Urinary bladder (tissue), 4 donors: Measurements from ENCODE around the gene PLCL2. TPM values are rescaled to one million over a fixed set of nuclear protein-coding genes. Genes with fewer than 3 reads are reported as not detected.
"Not testable (repeated sequence)": the region's sequence is repeated elsewhere in the genome, so short reads cannot be mapped to it uniquely, and the experiment has no call there.

Source experiments
- DNase-seq: peaks from one replicate; pipeline ENCODE4 v3.0.0-alpha.2; 2015; ENCODE audit errors: extremely low spot score
- H3K27ac ChIP-seq: one replicate; pipeline ENCODE4 v1.5.1; 2013; ENCODE audit warnings: low read depth, mild to moderate bottlenecking, moderate library complexity
- H3K36me3 ChIP-seq: one replicate; pipeline ENCODE4 v1.6.1; 2013; ENCODE audit warnings: mild to moderate bottlenecking, moderate library complexity; ENCODE audit not compliant: insufficient read depth
- H3K4me1 ChIP-seq: one replicate; pipeline ENCODE4 v1.6.1; 2013; ENCODE audit warnings: mild to moderate bottlenecking, moderate library complexity; ENCODE audit not compliant: insufficient read depth
- H3K4me3 ChIP-seq: one replicate; pipeline ENCODE4 v1.5.1; 2013; ENCODE audit warnings: low read depth, low read length
- WGBS: extraction: QIAGEN DNeasy Blood & Tissue Kit; methylation state at CpG from one replicate; pipeline ENCODE4 v1.1.7; 2013; 5-methylcytosine and 5-hydroxymethylcytosine counted together
- polyA plus RNA-seq: library from polyadenylated mRNA; stranded (reverse); fragments of 200-250 nt; gene quantifications from one replicate; pipeline ENCODE4 v1.2.3, GENCODE V29; 2013
- total RNA-seq: library from RNA; depleted of rRNA; stranded (reverse); fragments of >200 nt; gene quantifications from one replicate; pipeline ENCODE4 v1.2.3, GENCODE V29; 2014
- donor health status: healthy with polysubstance abuse.
- donor health status: healthy.

Gene PLCL2
- total and polyA plus RNA-seq, 2 donors, result 2.7 to 23.0 TPM

DNA sequence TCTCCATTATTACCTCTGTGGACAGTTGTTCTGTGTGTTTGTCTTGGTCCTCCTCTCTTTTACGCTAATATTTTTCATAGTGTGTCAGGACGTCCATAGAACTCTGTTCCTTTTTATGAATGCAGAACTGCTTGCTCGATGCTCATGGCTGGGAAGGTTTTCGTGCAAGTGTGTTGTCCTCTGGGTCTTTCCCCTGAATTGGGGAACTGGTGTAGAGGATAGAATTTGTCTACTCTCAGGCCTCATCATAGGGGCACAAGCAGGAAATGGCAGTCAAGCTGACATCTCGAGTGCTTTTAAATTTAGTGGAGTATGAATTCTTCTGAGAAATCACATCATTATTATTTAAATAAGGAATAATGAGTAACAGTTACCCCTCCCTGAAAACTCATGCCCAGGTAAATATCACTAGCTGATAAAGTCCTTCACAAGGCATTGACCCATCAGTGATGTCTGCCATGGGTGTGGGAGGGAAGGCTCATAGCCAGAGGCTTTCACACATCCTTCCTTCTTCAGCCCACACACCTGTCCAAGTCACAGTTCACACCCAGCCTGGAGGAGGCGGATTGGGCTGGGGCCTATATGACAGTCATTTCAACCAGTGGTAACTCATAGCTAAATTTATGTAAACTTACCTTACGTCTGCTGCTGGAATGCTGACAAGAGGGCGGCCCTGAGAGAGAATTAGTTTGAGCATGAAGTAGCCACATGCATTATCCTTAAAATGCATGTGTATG is 226.1 kb downstream of the PLCL2 start:
- WGBS, result 74% methylated on average over 8 of the region's 8 CpGs
- no peaks in the 10 kb centered on the region for H3K4me1 ChIP-seq
- H3K36me3 ChIP-seq, result no peaks in the 10 kb centered on the region
- no peak overlapping the region for H3K4me3 ChIP-seq
- H3K27ac ChIP-seq, result no peak overlapping the region
- DNase-seq, result no peak

DNA sequence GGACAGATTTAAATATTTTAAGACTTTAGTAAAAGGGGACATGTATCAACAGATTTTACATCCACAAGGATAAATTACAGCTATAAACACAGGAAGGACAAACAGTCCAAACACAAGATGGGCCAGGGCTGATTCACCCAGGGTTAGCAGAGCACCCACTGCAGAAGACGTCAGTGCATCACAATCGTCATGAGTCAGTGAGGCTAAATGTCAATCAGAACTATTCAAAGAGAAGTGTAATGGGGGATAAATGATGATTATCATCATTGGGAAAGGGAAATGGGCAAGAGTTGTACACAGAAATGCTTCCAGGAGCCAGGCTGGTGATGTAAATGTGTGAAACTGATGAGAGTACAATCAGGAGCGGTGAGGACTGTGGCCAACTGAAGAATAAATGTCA is 226.8 kb downstream of the PLCL2 start:
- no peak for DNase-seq
- WGBS, result 78% methylated on average over 3 of the region's 3 CpGs

GRCh38 chr3:17115186-17115585 is 230.4 kb downstream of the PLCL2 start:
- WGBS, result 95% methylated on average over 3 of the region's 3 CpGs
- Histone ChIP-seq H3K4me3 (no peak overlapping the region), H3K4me1 (no peaks in the 10 kb centered on the region), H3K27ac (no peak overlapping the region), H3K36me3 (no peaks in the 10 kb centered on the region)
- no peak for DNase-seq

More for the DNA sequence above, 226.8 kb downstream of the PLCL2 start:
- Histone ChIP-seq H3K36me3 (no peaks in the 10 kb centered on the region), H3K4me1 (no peaks in the 10 kb centered on the region), H3K27ac (no peak overlapping the region), H3K4me3 (no peak overlapping the region)

DNA sequence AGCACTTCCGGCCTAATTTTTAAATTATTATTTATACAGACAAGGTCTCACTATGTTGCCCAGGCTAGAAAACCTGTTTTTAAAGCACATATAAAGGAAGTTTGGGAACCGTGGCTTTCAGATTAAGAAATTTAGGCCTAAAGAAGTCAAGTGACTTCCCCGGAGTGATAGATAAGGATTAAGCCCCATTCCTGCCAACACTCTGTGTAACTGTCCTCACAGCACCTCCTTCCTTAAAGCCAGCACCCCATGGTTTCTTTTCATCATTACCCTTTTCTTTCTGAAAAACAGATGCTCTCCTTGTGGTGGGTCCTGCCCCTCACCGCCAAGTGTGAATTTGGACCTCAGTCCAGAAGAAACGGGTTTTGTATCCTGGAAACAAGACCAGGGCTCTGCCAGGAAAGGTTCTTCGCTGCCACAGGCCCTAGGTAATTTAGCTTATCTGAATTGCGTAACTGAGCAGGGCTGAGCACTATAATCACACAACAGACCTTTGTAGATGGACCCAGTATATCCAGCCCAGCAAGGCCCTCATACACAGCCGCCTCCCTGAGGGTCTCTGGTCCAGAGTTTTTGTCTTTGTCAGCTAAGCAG is 231.3 kb downstream of the PLCL2 start:
- Histone ChIP-seq H3K4me3 (no peak overlapping the region), H3K4me1 (no peaks in the 10 kb centered on the region), H3K36me3 (no peaks in the 10 kb centered on the region), H3K27ac (no peak overlapping the region)
- no peak for DNase-seq
- 84% methylated on average over 8 of the region's 8 CpGs for WGBS

GRCh38 chr3:17118771-17119170 is 234.0 kb downstream of the PLCL2 start:
- Histone ChIP-seq H3K4me3 (no peak overlapping the region), H3K4me1 (no peaks in the 10 kb centered on the region), H3K27ac (no peak overlapping the region), H3K36me3 (no peaks in the 10 kb centered on the region)
- no peak for DNase-seq
- 93% methylated on average over 6 of the region's 6 CpGs for WGBS

DNA sequence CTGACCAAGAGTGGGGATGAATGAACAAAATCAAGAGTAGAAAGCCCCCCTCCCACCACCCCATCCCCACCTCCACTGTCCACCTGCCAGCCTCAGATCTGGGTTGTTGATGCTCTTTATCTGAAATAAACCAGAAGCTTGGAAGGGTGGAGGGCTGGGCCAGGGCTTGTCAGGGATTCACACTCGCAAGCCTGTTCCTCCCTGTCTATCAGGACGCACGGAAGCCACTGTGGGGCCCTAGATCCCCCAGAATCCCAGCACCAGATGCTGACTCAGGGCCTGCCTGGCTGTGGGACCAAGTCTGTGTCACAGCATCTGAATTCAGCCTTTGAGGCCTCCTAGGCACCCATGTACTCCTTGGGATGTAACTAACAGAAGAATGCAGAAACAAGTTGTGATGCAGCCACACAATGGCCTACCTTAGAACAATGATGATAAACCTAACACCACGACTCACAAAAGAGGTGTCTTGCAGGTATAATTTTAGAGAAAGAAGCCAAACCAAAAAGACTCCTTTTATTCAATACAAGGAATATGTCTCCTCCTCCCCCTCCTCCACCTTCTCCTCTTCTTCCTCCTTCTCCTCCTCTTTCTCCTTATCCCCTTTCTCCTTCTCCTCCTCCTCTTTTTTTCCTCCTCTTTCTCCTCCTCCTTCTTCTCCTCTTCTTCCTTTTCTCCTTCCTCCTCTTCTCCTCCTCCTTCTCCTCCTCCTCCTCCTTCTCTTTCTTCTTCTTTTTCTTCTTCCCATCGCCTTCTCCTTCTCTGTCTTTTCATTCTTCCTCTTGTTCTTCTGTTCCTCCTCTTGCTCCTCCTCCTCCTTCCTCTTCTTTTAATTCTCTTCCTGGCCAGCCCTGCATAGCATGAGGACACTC is 234.7 kb downstream of the PLCL2 start:
- no peak overlapping the region for H3K4me3 ChIP-seq
- WGBS, result 87% methylated on average over 5 of the region's 5 CpGs
- no peaks in the 10 kb centered on the region for H3K4me1 ChIP-seq
- no peaks in the 10 kb centered on the region for H3K36me3 ChIP-seq
- H3K27ac ChIP-seq, result no peak overlapping the region
- DNase-seq, result no peak

DNA sequence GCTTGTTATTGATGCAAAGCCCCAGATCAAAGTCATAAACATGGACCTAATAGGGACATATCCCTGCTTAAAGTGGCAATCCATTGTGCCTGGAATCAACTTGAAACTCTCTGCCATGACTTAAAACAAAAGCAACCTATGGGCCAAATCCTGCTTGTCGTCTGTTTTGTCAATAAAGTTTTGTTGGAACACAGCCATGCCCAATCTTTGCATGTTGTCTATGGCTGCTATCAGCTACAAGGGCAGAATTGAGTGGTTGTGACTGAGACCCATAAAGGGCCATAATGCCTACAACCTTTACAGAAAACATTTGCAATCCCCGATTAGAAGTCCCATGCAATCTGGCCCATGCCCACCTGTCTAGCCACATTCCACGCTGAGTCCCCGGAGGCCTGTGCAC is 235.4 kb downstream of the PLCL2 start:
- no peak overlapping the region for H3K27ac ChIP-seq
- WGBS, result 92% methylated on average over 4 of the region's 4 CpGs
- DNase-seq, result no peak

GRCh38 chr3:17121336-17121735 is 236.6 kb downstream of the PLCL2 start:
- H3K36me3 ChIP-seq, result no peaks in the 10 kb centered on the region
- no peak for DNase-seq
- WGBS, result 70% methylated on average over 2 of the region's 2 CpGs
- H3K27ac ChIP-seq, result no peak overlapping the region
- no peak overlapping the region for H3K4me3 ChIP-seq
- no peaks in the 10 kb centered on the region for H3K4me1 ChIP-seq

More for the DNA sequence above, 235.4 kb downstream of the PLCL2 start:
- Histone ChIP-seq H3K4me3 (no peak overlapping the region), H3K4me1 (no peaks in the 10 kb centered on the region), H3K36me3 (no peaks in the 10 kb centered on the region)

DNA sequence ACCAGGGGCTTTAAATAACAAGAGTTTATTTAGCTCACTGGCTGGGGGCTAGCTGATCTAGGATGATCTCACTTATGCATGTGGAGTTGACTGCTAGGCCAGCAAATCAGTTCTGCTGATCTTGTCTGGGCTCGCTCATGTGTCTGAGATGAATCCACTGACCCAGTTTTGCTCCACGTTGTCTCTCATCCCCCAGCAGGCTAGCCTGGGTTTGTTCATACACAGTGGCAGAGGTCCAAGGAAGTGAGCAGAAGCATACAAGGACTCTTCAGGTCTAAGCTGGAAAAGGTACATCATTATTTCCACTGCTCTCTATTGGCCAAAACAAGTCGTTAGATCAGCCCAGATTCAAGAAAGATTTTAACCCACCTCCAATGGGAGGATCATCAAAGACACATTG is 238.0 kb downstream of the PLCL2 start:
- Histone ChIP-seq H3K36me3 (no peaks in the 10 kb centered on the region), H3K4me1 (no peaks in the 10 kb centered on the region), H3K4me3 (no peak overlapping the region), H3K27ac (no peak overlapping the region)
- WGBS, result 89% methylated on average over 3 of the region's 3 CpGs
- no peak for DNase-seq

DNA sequence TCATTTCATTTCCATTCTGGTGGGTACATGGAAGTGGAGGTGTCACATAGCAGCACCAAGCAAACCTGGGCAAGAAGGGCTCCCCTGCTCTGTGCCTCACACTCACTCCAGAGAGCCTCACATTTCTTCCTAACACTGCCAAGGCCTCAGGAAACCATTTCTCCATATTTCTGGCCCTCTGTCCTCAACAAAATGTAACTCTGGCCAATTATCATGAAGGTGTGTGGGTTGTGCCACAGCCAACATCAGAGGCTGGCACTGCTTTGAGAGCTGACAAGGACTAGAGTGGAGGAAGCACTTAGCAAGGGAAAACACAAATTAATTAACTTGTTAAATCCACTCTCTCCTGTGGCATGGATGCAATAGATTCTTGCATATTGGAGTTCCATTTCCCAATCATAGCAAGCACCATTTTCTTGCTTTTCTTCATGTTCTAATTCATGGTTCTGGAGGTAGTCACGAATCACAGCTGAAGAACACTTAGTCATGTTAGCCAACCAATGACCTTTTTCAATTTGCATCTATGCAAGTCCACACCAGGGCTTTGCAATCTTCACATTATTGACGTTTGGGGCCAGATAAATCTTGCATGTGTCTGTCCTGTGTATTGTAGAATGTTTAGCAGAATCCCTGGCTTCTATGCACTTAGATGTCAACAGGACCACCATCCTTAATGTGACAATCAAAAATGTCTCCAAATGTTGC is 241.1 kb downstream of the PLCL2 start:
- 77% methylated on average over 2 of the region's 2 CpGs for WGBS
- no peak overlapping the region for H3K4me3 ChIP-seq

DNA sequence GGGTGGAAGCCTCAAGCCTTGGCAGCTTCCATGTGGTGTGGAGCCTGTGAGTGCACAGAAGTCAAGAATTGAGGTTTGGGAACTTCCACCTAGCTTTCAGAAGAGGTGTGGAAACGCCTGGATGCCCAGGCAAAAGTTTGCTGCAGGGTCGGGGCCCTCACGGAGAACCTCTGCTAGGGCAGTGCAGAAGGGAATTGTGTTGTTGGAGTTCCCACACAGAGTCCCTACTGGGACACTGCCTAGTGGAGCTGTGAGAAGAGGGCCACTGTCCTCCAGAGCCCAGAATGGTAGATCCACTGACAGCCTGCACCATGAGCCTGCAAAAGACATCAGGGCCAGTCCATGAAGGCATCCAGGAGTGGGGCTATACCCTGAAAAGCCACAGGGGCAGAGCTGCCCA is 243.9 kb downstream of the PLCL2 start:
- WGBS, result 91% methylated on average over 3 of the region's 3 CpGs
- H3K27ac ChIP-seq, H3K36me3 ChIP-seq, H3K4me1 ChIP-seq, DNase-seq, H3K4me3 ChIP-seq: not testable (repeated sequence)

More for the DNA sequence above, 241.1 kb downstream of the PLCL2 start:
- Histone ChIP-seq H3K4me1 (no peaks in the 10 kb centered on the region), H3K27ac (no peak overlapping the region), H3K36me3 (no peaks in the 10 kb centered on the region)
- DNase-seq, result no peak

GRCh38 chr3:17129556-17129955 is 244.8 kb downstream of the PLCL2 start:
- 83% methylated on average over 3 of the region's 3 CpGs for WGBS
- Histone ChIP-seq H3K36me3 (no peaks in the 10 kb centered on the region), H3K4me3 (no peak overlapping the region), H3K27ac (no peak overlapping the region), H3K4me1 (no peaks in the 10 kb centered on the region)
- DNase-seq, result no peak

- Histone ChIP-seq H3K4me1 (no peaks in the 10 kb centered on the region), H3K4me3 (no peak overlapping the region), H3K36me3 (no peaks in the 10 kb centered on the region), H3K27ac (no peak overlapping the region)
- no peak for DNase-seq
- WGBS, result 85% methylated on average over 3 of the region's 3 CpGs
These were observed 246.2 kb downstream of the PLCL2 start for GRCh38 chr3:17130956-17131355.
